NCI-H146 treated with DMSO at 0.1 percent for 48 hours (cell line): ENCODE results near the gene RNF6.
"Not testable (repeated sequence)": the region's sequence is repeated elsewhere in the genome, so short reads cannot be mapped to it uniquely, and the experiment has no call there.

Source experiments
- DNase-seq: peaks from one replicate; lab custom pipeline; 2025; ENCODE audit not compliant: unreplicated experiment; lab: John Stamatoyannopoulos, UW

Gene RNF6

DNA sequence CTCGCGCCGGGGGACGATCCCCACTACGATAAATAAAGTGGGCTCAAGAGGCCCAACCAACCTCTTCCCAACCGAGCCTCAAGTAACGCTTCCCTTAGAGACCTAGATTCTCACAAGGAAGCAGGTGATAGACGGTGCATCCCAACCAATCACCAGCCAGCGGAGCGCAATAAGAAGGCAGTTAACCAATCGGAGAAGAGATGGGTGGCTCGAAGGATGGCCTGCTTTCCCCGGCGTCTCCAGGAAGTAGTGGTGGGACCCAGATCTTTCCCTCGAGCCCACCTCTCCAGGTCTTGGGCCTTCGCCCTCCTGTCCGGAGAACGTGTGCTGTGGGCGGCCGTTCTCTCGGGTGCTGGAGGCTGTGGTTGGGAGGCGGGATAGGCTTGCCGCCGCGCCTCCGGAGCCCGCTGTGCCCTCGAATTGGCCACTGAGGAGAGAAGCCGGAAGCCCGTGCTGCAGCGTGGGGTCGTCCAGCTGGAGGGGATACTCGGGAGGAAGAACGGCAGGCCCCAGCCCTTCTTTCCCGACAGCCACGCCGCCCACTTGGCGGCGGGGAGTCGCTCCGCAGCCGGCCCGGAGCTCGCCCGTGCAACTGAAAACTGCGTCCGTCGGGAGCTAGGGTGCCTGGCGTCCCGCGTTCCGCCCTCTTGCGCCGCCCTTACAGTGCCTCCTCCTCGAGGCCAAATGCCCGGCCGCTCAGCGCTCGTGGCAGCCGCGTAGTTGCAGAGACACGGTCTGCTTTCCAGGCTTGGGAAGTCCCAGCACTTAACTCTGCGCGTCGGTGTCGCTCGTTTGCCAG lies at the start of gene RNF6:
TSS of gene RNF6 (minus strand) at position 594 of the 799 bp plus-strand sequence. CDS start 2,665 bp downstream, outside the sequence.
- DNase-seq, result peak; percentile 92

DNA sequence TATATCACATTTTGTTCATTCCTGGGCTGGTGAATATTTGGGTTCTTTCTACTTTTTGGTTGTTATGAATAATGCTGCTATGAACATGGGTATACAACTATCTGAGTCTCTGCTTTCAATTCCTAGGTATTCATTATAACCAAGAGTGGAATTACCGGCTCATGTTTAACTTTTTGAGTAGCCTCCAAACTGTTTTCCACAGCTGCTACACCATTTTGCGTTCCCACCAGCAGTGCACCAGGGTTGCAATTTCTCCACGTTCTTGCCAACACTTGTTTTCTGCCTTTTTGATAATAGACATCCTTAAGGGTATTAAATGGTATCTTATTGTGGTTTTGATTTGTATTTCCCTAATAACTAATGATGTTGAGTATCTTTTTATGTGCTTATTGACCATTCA lies 48.6 kb upstream of the RNF6 start:
- DNase-seq, result no peak

GRCh38 chr13:26266311-26266710 lies 44.2 kb upstream of the RNF6 start:
- DNase-seq, result no peak

DNA sequence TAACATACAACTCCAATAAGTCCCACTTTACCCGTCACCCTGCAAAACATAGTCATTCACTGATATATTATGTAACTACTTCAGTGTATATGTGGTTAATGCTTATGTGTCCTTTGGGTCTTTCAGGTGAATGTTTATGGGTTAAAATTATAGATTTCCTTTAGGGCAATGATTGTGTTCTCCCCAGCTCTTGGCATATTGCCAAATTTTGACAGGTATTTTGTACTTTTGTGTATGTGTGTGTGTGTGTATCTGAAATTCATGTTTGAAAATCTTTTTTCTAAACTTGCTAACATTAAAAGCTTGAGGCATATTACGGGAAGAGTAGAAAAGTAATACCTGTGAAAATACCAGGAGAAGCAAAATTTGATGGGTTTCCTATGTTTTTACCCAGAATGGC lies 40.0 kb upstream of the RNF6 start:
- no peak for DNase-seq

DNA sequence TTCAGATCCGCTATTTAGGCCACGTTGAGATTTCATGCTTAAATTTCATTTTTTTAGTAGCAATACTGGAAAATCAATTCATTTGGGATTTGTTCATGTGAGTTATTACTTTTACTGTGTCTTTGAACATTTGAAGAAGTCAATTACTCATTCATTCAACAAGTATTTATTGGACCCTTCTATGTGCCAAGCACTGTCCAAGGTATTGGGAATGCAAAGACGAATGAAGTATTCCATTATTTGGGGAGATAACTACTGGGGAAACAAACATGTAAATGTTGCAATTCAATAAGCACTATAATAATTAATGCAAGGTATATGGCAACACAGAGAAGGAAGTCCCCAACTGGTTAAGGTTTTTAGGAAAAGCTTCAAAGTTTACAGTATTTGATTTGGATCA lies 37.5 kb upstream of the RNF6 start:
- no peak for DNase-seq

GRCh38 chr13:26257049-26257448 lies 34.9 kb upstream of the RNF6 start:
- DNase-seq, result no peak

DNA sequence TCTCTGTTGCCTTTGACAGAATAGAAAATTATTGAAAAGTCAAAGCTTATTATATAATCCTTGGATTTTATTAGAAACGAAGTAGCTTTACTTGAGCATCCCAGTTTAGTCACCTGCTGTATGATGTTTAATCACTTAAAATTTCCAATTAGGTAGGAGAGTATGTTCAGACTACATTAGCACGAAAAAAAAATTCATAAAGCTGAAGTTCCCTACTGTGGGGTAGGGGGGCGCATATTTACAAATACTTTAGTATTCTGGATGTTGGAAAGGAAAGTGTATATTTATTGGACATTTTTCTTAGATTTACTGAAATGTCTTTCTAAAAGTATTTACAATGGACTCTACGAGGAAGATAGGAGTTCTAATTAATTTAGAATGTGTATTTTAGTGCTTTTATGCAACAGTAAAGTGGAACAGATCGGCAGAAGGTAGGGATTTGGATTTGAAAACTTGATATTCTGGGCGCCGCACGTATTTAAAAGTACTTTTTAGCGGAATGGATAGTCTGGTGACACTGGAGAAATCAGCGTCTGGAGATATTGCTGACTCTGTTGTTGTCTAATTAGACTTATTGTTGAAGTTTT lies 33.7 kb upstream of the RNF6 start:
- DNase-seq, result peak; percentile 27

DNA sequence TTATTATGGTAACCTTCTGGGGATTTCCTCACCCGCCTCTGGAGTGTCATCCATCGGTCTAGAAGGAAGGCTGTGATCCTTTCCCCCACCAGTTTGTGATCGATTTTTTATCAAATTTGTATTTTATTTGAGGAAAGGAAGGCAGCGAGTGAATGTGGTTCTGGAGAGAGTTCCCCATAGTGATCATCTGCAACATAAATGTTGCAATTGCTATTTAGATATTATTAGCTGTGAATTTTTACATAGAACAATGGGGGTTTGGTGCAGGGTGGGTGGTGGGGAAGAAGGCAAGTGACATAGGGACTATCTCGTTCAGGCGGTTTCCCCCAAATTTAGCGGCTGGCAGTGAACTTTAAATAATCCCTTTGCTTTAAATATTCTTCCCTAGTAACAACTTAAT lies 33.0 kb upstream of the RNF6 start:
- no peak for DNase-seq

DNA sequence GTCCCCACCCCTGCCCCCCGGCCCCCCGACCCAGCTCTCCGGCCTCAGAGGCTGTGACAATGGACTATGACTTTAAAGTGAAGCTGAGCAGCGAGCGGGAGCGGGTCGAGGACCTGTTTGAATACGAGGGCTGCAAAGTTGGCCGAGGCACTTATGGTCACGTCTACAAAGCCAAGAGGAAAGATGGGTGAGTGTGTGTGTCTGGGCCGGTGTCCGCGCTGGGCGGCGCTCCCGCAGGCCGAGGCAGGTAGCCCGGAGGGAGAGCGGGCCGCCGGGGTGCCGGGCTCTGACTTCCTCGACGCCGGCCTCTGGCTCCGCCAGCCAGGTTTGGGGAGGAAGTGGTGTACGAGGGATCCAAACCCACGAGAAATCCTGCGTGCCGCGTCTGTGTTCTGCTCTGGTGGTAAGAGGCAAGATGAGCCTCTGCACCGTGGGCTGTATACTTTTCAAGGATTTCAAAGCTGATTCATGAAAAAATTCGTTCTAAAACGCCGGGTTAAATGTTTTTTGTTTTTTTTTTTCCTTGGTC lies 32.5 kb upstream of the RNF6 start:
- peak; percentile 56 for DNase-seq

GRCh38 chr13:26253787-26254582 lies 31.9 kb upstream of the RNF6 start, which contains the start of gene CDK8:
Gene CDK8, plus strand, starts transcription at chr13:26254129. Its CDS starts 513 bp downstream, at chr13:26254642.
- peak; percentile 95 for DNase-seq

GRCh38 chr13:26253262-26253786 lies 31.2 kb upstream of the RNF6 start:
- no peak for DNase-seq

- DNase-seq, result not testable (repeated sequence)
These were observed 29.9 kb upstream of the RNF6 start for GRCh38 chr13:26252006-26252405.

DNA sequence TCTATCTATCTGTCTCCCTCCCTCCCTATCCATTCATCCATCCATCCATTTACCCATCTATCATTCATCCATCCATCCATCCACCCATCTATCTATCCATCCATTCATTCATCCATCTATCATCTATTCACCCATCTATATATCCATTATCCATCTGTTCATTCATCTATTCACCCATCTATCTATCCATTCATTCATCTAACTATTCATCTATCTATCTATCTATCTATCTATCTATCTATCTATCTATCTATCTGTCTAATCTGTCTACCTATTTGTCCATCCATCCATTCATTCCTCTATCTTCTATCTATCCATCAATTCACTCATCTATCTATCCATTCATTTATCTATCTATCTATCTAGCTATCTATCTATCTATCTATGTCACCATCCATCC lies 27.4 kb upstream of the RNF6 start:
- DNase-seq, result no peak

DNA sequence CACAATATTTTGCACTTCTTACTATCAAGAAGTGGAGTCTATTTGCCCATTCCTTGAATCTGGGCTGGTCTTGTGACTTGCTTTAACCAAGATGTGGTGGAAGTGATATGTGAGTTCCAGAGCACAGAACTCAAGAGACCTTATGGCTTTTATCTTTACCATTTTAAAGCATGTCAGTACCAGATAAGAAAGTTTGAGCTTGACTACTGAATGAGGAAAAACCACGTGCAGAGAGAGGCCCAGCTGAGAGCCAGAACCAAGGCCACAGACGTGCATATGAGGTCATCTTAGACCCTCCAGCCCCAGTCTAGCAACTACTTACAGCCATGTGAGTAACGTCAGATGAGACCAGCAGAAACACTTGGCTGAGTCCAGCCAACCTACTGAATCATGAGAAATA lies 25.5 kb upstream of the RNF6 start:
- DNase-seq, result no peak

DNA sequence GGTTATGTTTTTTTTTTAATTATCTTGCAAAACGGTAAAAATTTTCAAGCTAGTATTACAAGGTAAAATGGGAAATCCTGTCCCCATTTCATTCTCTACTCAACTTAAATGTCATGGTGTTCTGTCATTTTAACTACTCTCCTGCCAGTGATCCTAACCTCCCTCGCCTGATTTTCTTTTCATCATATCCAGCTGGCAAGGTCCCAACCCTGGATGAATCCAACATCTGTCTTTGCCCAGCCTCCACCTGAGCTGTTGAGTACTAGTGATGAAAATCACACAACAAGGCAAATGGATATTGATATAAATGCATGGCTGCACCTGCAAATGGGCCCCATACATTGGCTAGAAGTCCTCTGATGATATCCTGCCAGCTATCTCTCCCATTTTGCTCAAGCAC lies 24.9 kb upstream of the RNF6 start:
- DNase-seq, result no peak

DNA sequence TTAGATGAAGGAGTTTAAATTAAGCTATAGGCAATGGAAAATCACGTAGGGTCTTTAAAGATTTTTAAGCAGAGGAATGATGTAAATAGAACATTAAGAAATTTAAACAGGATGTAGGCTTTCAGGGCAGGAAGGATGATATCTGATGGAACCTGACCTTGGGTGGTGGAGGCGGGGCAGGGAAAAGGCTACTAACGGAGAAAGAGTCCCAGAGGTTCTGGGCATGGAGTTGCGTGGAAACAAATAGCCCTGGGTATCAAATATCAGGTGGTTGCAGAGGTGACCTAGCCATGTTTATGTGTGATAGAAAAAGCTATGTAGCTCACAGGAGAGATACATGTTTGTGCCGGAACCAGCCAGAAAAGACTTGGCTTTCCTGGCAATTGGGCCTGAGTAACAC lies 24.0 kb upstream of the RNF6 start:
- no peak for DNase-seq

GRCh38 chr13:26236296-26236695 lies 14.2 kb upstream of the RNF6 start:
- DNase-seq, result no peak

GRCh38 chr13:26230703-26231102 lies 8.6 kb upstream of the RNF6 start:
- peak; percentile 11 for DNase-seq

GRCh38 chr13:26229080-26229615 lies 7.0 kb upstream of the RNF6 start:
- DNase-seq, result no peak

DNA sequence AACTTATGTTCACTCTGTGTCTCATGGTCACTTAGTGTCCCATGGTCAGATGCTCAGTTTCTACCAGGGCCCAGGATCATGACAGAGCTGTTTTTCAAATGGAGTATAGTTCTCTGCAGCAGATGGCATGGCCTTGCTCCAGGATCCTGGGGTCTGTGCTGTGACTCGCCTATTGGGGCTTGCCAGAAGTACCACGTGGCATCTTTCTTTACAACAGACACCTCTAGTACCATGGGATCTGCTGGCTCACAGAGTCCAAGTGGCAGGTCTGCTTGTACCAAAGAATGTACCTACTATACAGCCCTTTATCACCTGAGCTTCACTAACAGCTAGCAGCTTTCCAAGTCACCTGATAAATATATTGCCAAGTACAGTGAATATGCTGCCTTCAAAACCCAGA lies 6.0 kb upstream of the RNF6 start:
- DNase-seq, result no peak
